Spleen (tissue), 7 donors: ENCODE data around the gene ASAH2.

Experiments used
- CTCF ChIP-seq, 11 experiments: fragments of 200-600 bp in 7 of 11; fragments of 450-650 bp in 4 of 11; sonication (generic) in 4 of 11; IDR thresholded peaks in 8 of 11; conservative IDR thresholded peaks in 3 of 11; 1 replicate in 7 of 11; 2 replicates in 4 of 11; pipeline versions ENCODE4 v1.4.0 to v1.8.0; 2016 to 2021; ENCODE audit warnings: antibody characterized with exemption in 11 of 11, inconsistent platforms in 4 of 11, mild to moderate bottlenecking in 1 of 11
- POLR2A ChIP-seq, 3 donors: fragments of 450-650 bp; IDR thresholded peaks; one replicate each; pipeline ENCODE4 v1.5.1; 2017; ENCODE audit warnings: antibody characterized with exemption in 3 of 3, mild to moderate bottlenecking in 1 of 3
- donor health status: DM: no; HTN: no; CAD: no; lungs with moderate emphysema.
- donor health status: DM: no; HTN: no; CAD: no.
- donor health status: DM: no; HTN: no; CAD: no.

DNA sequence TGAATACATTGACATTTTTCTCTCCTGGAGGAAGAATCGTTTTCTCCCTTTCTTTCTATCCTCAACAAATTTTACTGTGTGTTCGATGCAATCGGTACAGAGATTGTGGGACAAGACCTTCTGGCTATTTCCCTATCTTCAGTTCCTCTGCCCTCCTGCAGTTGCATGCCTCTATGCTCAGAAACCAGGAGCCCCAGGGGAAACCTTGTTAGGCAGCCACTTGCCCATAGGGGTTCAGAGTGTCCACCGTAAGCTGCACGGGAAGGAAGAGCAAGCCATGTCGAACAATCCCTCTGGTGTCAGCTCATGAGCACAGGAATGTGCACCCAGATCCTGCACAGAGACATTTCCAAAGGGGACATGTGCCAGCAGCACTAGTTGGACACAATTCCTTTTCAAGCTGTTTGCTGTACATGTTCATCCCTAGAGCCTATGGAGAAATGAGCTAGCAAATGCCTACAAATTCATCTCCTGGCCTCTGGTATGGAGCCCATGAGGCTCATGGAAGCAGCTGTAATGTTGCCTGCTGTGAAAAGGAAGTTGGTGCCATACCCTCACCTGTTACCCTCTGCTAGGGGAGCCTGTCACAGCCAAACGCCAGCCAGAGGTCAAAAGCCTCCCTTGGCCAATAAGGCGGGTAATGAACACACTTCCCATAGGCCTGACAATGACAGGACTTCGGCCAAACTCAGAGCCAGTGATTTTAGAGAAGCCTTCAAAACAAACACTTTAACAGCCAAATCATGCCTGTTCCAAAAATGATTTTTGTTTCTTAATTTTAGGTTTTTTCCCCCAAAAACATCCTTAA, 35.9 kb upstream of the ASAH2 start:
- no peak for TF ChIP-seq CTCF (IDR thresholded peaks at IDR 0.05 in 8 of 11, conservative IDR thresholded peaks at IDR 0.05 in 3 of 11)
- no peak for TF ChIP-seq POLR2A (IDR thresholded peaks at IDR 0.05)
